HG03575 (cell line): ENCODE measurements around the gene ERBIN.
A peak's percentile ranks its signal among the peaks of the same experiment; 100 is the strongest.
"Not testable (repeated sequence)": the region's sequence is repeated elsewhere in the genome, so short reads cannot be mapped to it uniquely, and the experiment has no call there.

ENCODE experiments used
- ATAC-seq: cut with Tn5 transposase; IDR thresholded peaks from one replicate; pipeline ENCODE4 v1.9.1; 2021; ENCODE audit not compliant: unreplicated experiment, insufficient number of reproducible peaks, low FRiP score; ENCODE audit errors: extremely low read depth

Gene ERBIN

DNA sequence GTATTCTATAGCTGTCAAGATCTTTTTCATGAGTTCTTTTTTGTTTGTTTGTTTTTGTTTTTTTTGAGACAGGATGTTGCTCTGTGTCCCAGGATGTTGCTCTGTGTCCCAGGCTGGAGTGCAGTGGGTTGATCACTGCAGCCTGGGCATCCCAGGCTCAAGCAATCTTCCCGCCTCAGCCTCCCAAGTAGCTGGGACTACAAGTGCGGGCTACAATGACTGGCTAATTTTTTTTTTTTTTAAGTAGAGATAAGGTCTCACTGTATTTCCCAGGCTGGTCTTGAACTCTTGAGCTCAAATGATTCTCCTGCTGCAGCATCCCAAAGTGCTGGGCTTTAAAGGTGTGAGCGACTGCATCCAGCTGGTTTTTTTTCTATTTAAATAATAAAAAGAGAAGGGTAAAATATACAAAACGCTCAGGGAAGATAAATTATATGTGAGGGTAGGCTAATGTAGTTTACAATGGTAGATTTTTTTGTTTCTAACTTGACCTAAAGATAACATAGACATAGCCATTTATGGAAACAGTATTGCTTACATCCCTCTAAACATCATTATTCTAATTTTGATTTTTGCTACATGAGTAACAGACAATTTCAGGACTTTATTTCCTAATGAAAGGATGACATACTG is 21.9 kb downstream of the ERBIN start:
- no peak for ATAC-seq

DNA sequence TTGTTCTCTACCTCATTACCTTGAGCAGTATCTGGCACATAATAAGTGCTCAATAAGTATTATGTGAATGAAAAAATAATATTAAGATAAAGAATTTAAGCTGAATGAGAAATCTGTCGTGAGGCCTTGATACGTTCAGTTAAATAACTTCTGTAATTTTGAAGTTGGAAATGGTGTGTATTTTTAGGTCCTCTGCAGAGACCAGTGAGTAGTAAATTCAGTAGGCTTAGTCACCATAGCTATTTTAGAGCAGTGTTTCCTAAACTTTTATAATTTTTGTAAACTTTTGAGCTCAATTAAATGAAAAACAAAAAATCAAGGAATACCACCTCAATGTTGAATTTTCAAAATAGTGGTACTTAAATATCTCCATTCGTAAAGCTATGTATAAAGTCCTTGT is 25.0 kb downstream of the ERBIN start:
- ATAC-seq = no peak

DNA sequence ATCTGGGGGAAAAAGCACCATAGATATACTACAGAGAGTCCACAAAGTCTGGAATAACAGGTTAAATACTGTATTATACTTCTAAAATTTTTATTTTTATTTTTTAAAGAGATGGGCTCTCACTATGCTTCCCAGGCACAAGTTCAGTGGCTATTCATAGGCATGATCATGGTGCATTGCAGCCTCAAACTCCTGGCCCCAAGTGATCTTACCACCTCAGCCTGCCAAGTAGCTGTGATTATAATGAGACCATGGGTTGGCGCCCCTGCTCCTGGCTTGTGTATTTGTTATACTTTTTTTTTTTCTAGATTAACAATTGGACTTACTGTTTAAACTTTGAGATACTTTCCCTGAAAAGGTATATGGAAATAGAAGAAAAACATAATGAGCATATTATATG is 25.9 kb downstream of the ERBIN start:
- ATAC-seq = no peak

DNA sequence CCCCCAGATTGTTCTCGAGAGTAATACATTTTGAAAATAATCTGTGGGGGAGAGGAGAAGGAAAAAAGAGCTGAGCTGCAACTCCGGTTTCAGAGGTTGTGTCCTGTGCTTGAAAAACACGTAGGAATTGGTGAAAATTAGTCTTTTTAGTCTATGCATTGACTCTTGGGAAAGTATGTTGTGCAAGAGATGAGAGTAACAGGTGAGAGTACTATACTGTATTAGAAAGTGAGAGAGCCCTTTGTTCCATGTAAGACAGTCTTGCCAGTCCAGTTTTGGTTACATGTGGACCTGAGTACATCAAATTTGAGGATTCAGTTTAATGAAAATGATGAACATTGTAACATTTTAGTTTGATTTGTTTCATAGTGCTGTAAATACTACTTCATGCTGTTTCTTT is 27.8 kb downstream of the ERBIN start:
- ATAC-seq = no peak

DNA sequence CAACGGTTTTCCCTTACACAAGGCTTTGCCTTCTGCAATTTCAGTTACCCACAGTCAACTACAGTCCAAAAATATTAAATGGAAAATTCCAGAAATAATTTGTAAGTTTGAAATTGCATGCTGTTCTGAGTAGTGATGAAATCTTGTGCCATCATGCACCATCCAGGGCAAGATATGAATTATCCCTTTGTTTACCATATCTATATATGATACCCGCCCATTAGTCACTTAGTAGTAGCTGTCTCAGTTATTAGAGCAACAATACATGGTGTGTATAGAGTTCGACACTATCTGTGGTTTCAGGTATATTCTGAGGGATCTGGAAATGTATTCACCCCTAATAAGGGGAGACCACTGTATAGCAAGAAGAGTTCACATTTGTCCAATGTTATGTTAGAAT is 29.4 kb downstream of the ERBIN start:
- ATAC-seq = no peak

DNA sequence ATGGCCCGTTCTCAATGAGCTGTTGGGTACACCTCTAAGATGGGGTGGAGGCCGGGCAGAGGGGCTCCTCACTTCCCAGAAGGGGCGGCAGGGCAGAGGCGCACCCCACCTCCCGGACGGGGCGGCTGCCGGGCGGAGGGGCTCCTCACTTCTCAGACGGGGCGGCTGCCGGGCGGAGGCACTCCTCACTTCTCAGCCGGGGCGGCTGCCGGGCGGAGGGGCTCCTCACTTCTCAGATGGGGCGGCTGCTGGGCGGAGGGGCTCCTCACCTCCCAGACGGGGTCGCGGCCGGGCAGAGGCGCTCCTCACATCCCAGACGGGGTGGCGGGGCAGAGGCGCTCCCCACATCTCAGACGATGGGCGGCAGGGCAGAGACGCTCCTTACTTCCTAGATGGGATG is 31.3 kb downstream of the ERBIN start:
- not testable (repeated sequence) for ATAC-seq

DNA sequence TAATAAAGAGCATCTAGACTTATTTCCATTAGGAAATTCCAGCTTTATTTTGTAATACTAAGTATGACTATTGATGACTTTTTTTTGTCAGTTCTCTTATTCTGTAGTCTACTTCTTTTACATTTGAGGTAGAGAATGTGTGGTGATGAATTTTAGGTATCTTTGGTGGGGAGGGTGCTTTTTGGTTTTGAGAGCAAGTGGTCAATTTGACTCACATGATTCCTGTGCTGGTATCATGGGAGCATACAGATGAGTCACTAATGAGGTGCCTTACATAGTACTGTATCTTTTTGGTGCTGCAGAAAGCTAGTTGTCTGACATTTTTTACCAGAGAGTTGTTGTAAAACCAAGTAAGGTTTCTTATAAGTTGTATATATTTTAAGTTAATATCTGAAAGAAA is 35.3 kb downstream of the ERBIN start:
- peak; percentile 85 for ATAC-seq

DNA sequence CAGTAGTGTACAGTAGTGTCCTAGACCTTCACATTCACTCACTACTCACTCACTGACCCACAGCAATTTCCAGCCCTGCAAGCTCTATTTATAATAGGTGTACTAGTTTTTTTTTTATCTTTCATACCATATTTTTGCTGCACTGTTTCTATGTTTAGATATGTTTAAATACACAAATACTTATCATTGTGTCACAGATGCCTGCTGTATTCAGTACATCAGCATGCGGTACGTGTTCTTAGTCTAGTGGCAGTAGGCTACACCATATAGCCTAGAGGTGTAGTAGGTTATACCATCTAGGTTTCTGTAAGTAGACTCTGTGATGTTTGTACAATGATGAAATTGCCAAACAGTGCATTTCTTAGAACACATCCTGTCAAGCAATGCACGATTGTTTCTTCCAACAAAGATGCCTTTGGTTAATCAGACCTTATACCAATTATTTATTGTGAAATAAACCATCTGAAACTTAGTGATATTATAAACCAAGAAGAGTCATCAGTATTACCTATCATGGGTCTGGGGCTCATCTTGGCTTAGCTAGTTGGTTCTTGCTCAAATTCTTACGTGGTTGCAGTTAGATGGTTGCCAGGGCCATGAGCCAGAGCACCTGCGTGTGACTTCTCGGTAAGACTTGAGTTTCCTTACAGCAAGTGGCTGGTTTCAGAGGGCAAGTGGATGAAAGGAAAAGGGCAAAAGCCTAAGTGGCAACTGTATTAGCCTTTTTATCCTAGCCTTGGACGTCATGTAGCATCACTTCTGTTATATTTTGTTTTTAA is 41.1 kb downstream of the ERBIN start:
- no peak for ATAC-seq

DNA sequence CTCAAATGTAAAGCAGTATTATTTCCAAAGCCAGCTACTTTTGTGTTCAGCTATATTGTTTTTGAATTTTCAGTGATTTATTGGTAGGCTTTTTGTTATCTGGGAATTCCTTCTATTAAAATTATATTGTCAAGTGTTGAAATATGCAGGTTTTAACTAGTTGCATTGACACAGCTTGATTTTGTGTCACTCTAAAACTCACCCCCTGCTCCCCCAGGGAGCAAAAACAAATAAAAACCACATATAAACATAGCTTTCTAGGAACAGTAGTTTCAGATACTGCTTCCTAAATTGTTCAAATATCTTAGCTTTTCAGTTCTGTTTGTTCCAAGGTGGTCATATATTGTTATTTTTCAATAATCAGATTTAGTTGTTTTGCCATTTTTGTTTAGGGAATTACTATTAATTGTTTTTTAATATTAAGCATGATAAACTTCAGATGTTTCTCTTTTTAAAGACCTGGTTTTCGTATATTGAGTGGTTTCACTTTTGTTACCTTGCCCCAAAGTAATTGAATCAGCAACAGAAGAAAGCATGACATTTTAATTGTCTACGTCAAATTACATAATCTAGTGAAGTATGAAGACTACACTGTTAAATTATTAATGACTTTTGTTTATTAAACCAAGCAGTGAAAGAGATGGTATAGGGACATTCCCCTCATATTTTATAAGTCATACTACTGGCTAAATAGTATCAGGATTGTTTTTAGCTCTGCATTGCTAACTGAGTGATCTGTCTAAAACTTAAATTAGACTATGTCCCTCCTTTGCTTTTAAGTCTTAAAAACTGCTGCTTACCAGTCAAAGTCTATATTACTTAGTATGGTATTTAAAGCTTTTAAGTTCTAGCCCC is 43.4 kb downstream of the ERBIN start:
- no peak for ATAC-seq

DNA sequence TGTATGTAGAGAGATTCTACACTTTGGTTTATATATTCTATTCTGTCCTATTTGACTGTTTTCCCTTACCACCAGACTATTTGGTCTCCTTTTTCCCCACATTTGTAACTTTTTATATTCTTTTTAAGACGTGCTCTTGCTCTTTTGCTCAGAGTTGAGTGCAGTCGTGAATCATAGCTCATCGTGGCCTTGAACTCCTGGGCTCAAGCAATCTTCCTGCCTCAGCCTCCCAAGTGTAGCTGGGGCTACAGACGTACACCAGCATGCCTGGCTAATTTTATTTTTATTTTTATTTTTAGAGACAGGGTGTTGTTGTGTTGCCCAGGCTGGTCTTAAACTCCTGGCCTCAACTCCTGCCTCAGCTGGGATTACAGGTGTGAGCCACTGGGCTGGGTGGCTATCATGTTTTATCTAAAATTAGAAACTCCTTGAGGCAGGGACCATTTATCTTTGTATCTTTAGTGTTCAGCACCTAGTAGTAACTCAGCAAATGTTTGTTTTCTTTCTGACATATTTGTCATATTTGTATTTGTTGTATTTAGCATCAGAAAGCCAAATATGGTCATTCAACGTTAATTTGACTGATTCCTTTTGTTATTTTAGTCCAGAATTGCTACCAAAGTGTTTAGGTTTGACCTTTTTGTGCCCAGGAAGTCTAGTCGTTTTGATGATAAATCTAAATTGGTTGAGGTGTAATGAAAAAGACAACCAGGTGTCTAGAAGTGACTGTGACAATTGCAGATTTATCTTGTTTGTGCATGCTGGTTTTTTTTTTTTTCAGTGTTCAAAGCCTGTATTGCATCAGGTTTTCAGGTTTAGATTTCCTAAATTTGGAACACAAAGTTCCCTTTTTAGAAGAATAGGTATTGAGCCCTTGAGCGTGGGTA is 44.3 kb downstream of the ERBIN start:
- ATAC-seq = no peak

DNA sequence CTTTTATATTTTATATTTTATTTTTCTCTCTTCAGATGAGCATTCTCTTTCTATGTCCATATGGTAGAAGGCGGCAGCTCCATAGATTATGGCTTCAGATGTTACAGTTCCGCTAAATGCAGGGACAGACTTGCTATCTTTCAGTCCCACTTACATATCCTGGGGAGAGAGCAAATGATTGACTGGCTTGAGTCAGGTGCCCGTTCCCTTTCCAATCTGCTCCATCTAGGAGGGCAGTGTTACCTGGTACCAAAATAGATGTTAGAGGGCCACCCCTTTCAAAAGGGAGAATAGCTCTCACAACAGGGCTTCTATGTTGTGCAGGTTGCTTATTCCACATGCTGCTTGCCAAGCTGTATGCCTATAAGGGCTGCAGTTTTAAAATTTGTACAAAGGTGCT is 45.3 kb downstream of the ERBIN start:
- ATAC-seq = no peak

DNA sequence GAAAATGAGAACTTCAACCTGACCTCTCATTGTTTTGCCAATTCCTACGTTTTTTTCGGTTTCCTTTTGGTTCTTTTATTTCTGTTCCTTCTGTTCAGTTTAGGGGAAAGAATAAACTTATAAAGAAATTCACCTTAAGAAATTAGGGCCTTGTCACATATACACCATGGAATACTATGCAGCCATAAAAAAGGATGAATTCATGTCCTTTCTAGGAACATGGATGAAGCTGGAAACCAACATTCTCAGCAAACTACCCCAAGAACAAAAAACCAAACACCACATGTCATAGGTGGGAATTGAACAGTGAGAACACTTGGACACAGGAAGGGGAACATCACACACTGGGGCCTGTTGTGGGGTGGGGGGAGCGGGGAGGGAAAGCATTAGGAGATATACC is 46.5 kb downstream of the ERBIN start:
- ATAC-seq = not testable (repeated sequence)

DNA sequence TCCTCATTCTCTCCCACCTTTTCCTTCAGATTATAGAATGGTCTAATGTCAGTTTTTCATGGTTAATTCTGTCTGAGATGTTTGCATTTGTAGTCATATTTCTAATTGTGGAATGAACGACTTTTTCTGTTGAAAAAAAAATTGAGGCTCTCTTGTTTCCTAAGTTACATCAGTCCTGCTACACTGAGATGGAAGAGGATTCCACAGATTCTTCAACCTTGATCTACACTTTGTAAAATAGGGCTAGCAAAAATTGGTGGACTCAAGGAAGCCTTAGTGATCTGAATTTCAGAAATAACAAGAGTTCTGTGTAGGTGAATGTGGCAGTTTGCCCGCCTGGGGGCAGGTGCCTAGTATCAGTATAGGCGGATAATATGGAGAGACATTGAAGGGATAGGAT is 51.9 kb downstream of the ERBIN start:
- no peak for ATAC-seq

DNA sequence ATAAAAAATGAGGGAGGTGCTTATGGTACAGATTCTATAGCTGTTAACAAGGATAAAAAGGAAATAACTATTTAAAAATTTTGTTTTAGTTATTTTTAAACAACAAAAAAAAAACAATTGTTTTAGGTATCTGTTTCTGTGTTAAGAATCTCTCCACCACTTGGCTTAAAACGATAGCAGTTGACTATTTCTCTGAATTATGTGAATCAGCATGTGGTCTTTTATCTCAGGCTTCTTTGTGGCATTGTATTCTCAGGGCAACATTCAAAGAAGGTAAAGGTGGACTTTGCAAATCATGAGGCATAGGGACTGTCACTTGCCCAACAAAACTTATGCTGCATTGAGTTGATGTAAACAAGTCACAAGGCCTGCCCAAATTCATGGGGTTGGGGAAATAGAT is 55.2 kb downstream of the ERBIN start:
- ATAC-seq = no peak

DNA sequence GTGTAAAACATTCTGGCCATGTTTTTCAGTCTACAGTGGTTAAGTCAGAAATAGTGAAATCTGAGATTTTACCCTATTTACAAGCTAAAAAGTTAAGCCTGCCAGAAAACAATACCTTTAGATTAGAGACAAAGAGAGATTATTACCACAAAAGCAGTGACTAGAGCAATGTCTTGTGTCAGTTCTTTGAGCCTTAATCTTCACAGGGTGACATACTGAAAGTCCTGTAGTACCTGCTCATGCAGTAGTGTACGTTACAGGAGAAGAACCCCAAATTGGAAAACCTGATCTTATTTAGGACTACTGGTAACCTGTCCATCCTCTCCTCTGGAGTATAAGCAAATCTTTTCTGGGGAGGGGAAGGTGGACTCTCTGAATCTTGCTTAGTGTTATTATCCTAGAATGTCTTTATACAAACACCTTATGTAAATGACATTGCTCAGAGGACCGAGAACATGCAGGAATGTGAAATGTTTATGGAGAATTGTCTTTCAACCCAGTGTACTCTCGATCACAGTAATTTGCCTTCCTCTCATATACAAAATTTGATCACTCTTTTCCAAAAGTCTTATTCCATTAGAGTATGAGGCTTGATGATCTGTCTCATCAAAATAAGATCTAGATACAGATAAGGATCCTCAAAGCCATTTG is 55.7 kb downstream of the ERBIN start:
- ATAC-seq = no peak

DNA sequence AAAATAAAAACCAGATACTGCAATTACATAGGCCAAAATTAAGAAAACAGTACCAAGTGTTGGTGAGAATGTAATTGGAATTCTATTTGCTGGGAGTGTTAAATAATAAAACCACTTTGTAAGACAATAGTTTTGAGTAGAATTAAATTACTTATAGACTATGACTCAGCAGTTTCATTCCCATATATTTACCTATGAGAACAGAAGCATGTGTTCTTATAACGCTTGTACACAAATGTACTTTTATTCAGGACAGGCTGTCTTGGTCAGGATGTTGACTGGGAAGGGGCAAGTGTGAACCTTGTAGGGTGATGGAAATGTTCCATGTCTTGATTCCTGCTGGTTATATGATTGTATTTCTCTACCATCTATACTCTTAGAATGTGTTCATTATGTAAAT is 56.3 kb downstream of the ERBIN start:
- no peak for ATAC-seq

DNA sequence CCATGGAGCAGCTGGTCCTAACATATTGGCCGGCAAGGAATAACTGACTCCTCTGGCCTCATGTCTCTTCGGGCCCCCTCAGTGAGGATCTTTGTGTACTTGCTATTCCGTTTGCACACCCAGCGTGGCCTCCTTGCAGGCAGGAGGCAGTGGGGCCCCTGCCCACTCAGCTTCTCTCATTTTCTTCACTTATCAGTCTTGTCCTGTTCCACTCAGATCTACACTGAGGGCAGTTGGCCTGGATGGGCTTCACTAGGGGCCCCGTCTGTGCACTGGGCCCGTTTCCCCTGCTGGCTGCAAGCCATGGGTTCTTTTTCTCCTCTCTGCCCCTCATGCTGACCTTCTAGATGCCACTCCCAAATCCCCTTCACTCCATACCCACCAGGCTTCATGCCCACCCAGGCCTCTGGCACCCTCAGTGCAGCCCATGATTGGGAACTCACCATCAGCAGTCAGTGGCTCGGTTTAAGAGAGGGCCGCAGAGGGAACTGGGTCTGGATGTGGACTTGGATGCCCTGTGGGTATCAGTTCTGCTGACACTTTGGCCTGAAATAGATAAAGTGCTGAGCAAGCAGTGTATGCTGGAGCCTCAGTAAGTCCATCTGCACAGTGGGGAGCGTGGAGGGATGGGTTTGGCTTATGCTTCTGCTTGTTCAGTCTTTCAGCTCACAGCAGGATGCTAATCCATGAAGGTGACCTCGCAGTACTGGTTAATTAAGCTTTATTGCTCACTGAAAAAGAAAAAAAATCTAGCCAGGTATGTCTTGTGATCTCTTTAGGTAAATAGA is 57.9 kb downstream of the ERBIN start:
- ATAC-seq = no peak

DNA sequence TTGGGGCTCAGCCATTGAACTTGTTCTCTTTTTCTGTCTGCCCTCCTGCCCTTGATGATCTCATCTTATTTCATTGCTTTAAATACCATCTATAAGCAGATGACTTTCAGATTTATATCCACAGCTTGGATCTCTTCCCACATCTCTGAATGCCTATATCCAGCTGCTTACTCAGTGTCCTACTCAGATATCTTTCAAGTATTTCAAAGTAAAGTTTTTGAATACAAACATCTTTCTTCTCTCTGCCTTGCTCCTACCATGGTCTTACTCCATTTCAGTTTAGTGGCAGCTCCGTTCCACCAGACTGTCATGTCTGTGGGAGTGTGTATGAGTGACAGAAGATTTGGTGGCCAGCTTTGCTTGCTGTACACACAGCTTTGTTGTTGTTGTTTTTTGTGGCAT is 59.7 kb downstream of the ERBIN start:
- no peak for ATAC-seq
